Osteocyte (in vitro differentiated cells): ENCODE measurements around the gene MRPL10. TPM values are rescaled to one million over a fixed set of nuclear protein-coding genes. Genes with fewer than 3 reads are reported as not detected.
A peak's percentile ranks its signal among the peaks of the same experiment; 100 is the strongest.

Experiments used
- DNase-seq: peaks from one replicate; pipeline ENCODE4 v3.0.0; 2021; ENCODE audit warnings: mixed read lengths; ENCODE audit not compliant: unreplicated experiment; ENCODE audit errors: extremely low spot score
- H3K27ac Mint-ChIP-seq: one replicate; pipeline ENCODE4 v1.8.0; 2021; ENCODE audit warnings: mild to moderate bottlenecking, mixed read lengths; ENCODE audit not compliant: unreplicated experiment
- H3K27me3 Mint-ChIP-seq: one replicate; pipeline ENCODE4 v1.8.0; 2021; ENCODE audit warnings: mixed read lengths; ENCODE audit not compliant: unreplicated experiment
- H3K36me3 Mint-ChIP-seq: one replicate; pipeline ENCODE4 v1.8.0; 2021; ENCODE audit warnings: mixed read lengths; ENCODE audit not compliant: unreplicated experiment
- H3K4me1 Mint-ChIP-seq: one replicate; pipeline ENCODE4 v1.8.0; 2021; ENCODE audit warnings: mixed read lengths; ENCODE audit not compliant: unreplicated experiment
- H3K4me3 Mint-ChIP-seq: one replicate; pipeline ENCODE4 v1.8.0; 2021; ENCODE audit warnings: mild to moderate bottlenecking, moderate library complexity, mixed read lengths; ENCODE audit not compliant: unreplicated experiment
- H3K9me3 Mint-ChIP-seq: one replicate; pipeline ENCODE4 v1.8.0; 2021; ENCODE audit warnings: mixed read lengths; ENCODE audit not compliant: unreplicated experiment
- total RNA-seq: library from RNA; stranded (reverse); gene quantifications from 2 replicates; pipeline ENCODE4 v1.2.1, GENCODE V29; 2021
- TF ChIP-seq, protein P1 (sequence below): fragments of 200-600 bp; sonication (generic); IDR thresholded peaks from 2 replicates; pipeline ENCODE4 v1.5.0; 2021; ENCODE audit warnings: antibody characterized with exemption, mild to moderate bottlenecking, moderate library complexity

Gene MRPL10
- total RNA-seq, 1 donor from 2014 or later: 41.8 TPM

DNA sequence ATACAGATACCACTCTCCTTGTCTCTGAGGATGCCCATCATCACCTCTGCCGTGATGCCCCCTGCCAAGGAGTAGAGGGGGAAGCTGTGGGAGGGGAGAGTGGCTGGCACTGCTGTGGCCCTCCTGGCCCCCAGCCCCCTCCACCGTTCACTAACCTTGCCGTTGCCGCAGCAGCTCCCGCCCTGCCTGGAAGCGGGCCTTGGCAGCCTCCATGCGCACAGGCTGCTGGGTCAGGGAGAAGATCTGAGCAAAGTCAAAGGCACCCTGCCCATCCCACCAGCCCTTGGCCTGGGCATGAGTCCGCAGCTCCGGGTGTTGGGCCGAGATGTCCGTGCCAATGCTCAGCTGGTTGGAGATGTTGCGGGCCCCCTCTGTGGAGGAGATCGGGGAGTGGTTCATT lies 7.3 kb upstream of the MRPL10 start:
- peaks cover 8% of the 10 kb centered on the region for H3K36me3 Mint-ChIP-seq
- no peaks in the 10 kb centered on the region for H3K27me3 Mint-ChIP-seq
- H3K4me3 Mint-ChIP-seq: no peak overlapping the region
- no peak overlapping the region for H3K27ac Mint-ChIP-seq
- DNase-seq: no peak
- TF ChIP-seq, protein P1, sequence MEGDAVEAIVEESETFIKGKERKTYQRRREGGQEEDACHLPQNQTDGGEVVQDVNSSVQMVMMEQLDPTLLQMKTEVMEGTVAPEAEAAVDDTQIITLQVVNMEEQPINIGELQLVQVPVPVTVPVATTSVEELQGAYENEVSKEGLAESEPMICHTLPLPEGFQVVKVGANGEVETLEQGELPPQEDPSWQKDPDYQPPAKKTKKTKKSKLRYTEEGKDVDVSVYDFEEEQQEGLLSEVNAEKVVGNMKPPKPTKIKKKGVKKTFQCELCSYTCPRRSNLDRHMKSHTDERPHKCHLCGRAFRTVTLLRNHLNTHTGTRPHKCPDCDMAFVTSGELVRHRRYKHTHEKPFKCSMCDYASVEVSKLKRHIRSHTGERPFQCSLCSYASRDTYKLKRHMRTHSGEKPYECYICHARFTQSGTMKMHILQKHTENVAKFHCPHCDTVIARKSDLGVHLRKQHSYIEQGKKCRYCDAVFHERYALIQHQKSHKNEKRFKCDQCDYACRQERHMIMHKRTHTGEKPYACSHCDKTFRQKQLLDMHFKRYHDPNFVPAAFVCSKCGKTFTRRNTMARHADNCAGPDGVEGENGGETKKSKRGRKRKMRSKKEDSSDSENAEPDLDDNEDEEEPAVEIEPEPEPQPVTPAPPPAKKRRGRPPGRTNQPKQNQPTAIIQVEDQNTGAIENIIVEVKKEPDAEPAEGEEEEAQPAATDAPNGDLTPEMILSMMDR: no peak
- no peaks in the 10 kb centered on the region for H3K9me3 Mint-ChIP-seq
- H3K4me1 Mint-ChIP-seq: peaks cover 30% of the 10 kb centered on the region

DNA sequence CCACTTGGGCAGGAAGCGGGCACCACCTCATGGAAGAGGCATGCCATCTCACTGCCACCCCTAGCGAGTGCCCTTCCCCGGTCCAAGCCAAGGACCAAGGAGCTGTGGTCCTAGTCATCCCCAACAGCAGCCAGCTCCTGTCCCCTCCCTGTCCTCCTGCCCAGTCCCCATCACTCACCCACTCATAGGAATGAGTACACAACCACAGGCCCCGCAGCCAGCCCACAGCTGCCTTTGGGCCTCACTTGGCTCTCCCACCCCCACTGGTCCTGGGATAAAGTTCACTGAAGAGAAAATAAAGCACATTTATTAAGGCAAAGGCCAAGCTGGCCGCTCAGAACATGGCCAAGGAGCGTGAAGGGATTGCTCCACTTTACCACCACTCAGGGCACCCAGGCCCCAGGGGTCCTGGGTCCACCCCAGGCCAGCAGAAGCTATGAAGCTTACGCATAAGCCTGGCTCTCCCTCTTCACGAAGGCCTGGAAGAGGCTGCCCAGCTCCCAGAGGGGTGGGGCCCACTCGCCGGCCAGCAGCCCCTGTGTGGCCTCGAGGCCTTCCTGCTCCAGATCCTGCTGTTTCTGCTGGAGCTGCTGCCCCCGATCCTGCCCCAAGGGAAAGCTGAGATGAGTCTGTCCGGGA lies 6.2 kb upstream of the MRPL10 start:
- TF ChIP-seq, protein P1: no peak
- peak overlapping the region; percentile 47 for H3K27ac Mint-ChIP-seq
- no peaks in the 10 kb centered on the region for H3K9me3 Mint-ChIP-seq
- peaks cover 26% of the 10 kb centered on the region for H3K4me1 Mint-ChIP-seq
- H3K4me3 Mint-ChIP-seq: no peak overlapping the region
- no peaks in the 10 kb centered on the region for H3K27me3 Mint-ChIP-seq
- DNase-seq: no peak
- H3K36me3 Mint-ChIP-seq: peaks cover 8% of the 10 kb centered on the region

DNA sequence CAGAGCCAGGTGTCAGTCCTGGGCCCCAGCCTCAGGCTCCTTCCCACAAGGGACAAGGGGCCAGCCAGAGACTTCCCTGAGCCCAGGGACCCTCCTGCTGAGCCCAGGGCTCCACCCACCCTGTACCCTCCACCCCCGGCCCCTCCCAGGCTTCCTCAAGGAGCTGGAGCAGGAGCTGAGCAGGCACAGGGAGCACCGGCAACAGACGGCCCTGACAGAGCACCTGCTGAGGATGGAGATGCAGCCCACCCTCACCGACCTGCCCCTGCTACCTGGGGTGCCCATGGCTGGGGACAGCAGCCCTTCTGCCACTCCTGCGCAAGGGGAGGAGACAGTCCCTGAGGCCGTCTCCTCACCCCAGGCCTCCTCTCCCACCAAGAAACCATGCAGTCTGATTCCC lies 5.3 kb upstream of the MRPL10 start:
- Mint-ChIP-seq H3K27ac (no peak overlapping the region), H3K9me3 (no peaks in the 10 kb centered on the region), H3K4me1 (peaks cover 32% of the 10 kb centered on the region), H3K27me3 (no peaks in the 10 kb centered on the region), H3K4me3 (no peak overlapping the region), H3K36me3 (peaks cover 8% of the 10 kb centered on the region)
- DNase-seq: no peak
- TF ChIP-seq, protein P1: no peak

DNA sequence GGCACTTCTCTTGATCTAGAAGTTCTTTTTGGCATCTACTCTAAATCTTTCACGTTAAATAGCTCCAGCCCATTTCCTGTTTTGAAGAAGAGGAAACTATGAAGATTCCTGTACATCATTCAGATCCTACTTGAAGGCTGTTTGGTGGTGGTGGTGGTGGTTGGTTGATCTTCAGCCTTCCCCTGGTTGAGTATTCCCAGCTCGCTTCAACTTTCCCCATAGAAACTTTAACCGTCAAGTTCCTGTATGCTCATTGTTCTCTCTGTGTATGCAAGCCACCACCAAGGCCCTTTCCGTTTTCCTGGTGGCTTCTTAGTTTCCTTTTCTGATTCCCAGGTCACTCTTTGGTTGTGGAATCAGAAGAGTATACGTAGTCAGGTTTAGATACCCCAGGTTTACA lies 3.4 kb upstream of the MRPL10 start:
- no peaks in the 10 kb centered on the region for H3K9me3 Mint-ChIP-seq
- DNase-seq: no peak
- no peak overlapping the region for H3K27ac Mint-ChIP-seq
- H3K4me1 Mint-ChIP-seq: peaks cover 34% of the 10 kb centered on the region
- H3K4me3 Mint-ChIP-seq: no peak overlapping the region
- no peaks in the 10 kb centered on the region for H3K27me3 Mint-ChIP-seq
- peaks cover 8% of the 10 kb centered on the region for H3K36me3 Mint-ChIP-seq
- TF ChIP-seq, protein P1: no peak

DNA sequence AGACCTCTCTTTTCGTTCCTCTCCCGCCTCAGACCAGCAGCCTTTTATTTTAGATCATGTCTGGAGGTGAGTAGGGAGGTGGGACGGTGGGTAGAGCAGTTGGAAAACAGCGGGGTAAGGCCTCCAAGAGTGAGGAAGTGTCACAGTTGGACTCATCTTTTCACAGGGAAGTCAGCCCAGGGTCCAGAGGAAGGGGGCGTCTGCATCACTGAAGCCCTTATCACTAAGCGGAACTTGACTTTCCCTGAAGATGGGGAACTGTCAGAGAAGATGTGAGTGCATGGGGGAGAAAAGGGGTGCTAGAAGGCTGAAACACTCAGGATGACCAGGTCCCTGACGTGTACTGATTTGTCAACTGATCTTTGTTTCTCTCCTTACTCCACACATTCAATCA lies 590 bp upstream of the MRPL10 start:
- H3K9me3 Mint-ChIP-seq: no peaks in the 10 kb centered on the region
- TF ChIP-seq, protein P1: no peak
- DNase-seq: no peak
- H3K4me1 Mint-ChIP-seq: peaks cover 27% of the 10 kb centered on the region
- peaks cover 12% of the 10 kb centered on the region for H3K36me3 Mint-ChIP-seq
- H3K27ac Mint-ChIP-seq: peak overlapping the region; percentile 90
- peak overlapping the region; percentile 89 for H3K4me3 Mint-ChIP-seq
- no peaks in the 10 kb centered on the region for H3K27me3 Mint-ChIP-seq
